Activated CD4-positive, alpha-beta T cell treated with anti-CD3 and anti-CD28 coated beads, Interleukin-2, Interleukin-4, amounts not matched to agents 100 ng/mL and 50 ng/mL, durations not matched to agents 16 hours and 8 hours (primary cell): ENCODE data around the gene FOXJ3.
A peak's percentile ranks its signal among the peaks of the same experiment; 100 is the strongest.

Experiments used
- DNase-seq: peaks from one replicate; pipeline ENCODE4 v3.0.0-alpha.2; 2020; ENCODE audit warnings: low spot score

Gene FOXJ3

GRCh38 chr1:42311138-42311537 is 23.9 kb downstream of the FOXJ3 start:
- no peak for DNase-seq

- DNase-seq, result no peak
Observed at GRCh38 chr1:42306977-42307376, 28.1 kb downstream of the FOXJ3 start.

- DNase-seq, result no peak
Observed at GRCh38 chr1:42305639-42306038, 29.4 kb downstream of the FOXJ3 start.

GRCh38 chr1:42302034-42302433 is 33.0 kb downstream of the FOXJ3 start:
- DNase-seq, result no peak

DNA sequence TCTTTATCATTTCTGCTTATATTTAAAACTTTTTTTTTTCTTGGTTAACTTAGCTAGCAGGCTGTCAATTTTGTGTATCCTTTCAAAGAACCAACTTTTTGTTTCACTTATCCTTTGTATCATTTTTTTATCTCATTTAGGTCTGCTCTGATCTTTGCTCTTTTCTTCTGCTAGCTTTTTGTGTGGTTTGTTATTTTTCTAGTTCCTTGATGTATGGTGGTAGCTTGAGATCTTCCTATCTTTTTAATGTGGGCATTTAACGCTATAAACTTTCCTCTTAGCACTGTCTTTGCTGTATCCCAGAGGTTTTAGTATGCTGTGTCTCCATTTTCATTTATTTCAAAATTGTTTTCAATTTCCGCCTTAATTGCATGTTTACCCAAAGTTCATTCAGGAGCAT is 36.5 kb downstream of the FOXJ3 start:
- no peak for DNase-seq

GRCh38 chr1:42295816-42296215 is 39.2 kb downstream of the FOXJ3 start:
- DNase-seq, result no peak

- no peak for DNase-seq
Observed at GRCh38 chr1:42290130-42290529, 44.9 kb downstream of the FOXJ3 start.

- no peak for DNase-seq
Observed at GRCh38 chr1:42288311-42288985, 46.6 kb downstream of the FOXJ3 start.

DNA sequence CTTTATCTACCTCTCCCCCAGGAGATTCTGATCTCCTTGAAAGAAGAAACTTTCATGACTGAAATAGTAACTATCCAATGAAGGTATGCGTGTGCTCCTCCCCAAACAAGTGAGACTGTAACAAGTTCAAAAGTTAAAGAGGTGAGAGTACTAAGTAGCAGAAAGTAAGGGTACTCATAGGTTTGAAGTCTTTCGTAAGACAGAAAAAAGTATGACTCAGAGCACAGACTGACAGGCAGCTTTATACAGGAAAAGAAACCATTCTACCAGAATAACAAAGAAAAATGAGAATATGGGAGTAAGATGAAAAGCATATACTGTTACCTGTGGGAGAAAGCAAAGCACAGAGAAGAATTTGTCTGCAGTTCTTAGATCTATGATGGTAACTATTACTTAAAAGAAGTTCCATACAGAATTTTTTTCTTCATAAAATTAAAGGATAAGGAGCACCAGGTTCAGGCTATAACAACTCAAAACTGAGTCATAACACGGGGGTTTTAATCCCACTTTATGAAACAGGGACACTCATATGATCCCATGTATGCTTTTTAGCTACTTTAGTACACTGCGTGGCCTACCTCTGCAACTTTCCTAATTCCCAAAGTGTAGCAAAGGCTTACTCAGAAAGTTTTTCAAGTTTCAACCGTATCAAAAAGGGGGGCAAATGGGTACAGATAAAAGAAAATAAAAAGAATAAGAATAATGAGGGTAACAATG is 52.0 kb downstream of the FOXJ3 start:
- peak; percentile 43 for DNase-seq

DNA sequence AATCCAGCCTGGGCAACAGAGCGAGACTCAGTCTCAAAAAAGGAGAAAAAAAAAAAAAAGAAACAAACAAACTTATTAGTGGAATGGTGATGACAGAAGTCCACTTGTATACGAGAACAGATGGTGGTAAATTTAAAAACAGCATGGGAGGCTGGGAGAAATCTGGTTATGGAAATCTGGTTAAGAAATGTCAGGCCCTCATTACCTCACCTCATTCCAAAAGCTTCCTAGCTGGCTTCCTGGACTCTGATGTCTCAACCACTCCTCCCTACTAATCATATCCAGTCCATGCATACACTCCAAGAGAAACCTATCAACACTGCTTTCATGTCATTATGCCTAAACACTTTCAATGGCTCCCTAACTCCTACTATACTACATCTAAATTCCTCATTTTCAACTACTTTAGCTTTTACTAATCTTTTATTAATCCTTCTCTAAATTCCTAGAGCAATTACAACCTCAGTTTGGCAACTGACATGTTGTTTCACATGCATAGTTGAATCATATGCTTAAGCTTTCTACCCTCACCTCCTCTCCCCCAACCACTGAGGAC is 52.9 kb downstream of the FOXJ3 start:
- DNase-seq, result no peak

- DNase-seq, result no peak
Observed at GRCh38 chr1:42280821-42281220, 54.2 kb downstream of the FOXJ3 start.

DNA sequence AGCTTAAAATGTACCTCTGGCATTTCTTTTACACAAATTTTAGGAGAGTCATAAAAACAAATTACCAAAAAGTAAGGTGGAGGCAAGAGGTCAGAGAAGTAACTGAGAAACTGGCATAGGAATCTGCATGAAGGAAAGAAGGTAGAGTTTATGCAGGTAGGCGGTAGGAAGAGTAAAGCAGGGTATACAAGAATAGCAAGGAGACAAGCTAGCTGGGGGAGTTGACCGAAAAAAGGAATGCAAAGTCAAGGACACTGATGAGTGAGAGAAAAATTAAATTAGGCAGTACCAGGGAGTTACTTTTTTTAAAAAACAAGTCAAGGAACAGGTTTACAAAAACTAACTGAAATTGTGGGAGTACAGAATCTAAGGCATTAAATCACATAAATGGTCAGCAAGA is 56.0 kb downstream of the FOXJ3 start:
- DNase-seq, result no peak

GRCh38 chr1:42272920-42273319 is 62.1 kb downstream of the FOXJ3 start:
- DNase-seq, result no peak

DNA sequence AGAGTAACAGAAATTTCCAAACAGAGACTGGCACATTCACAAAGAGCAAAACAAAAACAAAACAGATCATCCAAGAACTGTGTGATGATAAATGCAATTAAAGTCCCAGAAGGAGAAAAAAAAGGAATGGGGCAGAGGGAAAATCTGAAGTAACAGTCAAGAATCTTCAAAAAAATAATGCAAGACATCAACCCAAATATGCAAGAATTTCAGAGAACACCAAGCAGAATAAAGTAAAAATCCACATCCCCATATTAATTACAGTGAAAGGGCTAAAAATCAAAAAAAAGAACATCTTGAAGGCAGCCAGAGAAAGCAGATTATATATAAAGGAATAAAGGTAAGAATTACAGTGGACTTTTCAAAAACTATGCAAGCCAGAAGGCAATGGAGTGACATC is 67.1 kb downstream of the FOXJ3 start:
- DNase-seq, result no peak

DNA sequence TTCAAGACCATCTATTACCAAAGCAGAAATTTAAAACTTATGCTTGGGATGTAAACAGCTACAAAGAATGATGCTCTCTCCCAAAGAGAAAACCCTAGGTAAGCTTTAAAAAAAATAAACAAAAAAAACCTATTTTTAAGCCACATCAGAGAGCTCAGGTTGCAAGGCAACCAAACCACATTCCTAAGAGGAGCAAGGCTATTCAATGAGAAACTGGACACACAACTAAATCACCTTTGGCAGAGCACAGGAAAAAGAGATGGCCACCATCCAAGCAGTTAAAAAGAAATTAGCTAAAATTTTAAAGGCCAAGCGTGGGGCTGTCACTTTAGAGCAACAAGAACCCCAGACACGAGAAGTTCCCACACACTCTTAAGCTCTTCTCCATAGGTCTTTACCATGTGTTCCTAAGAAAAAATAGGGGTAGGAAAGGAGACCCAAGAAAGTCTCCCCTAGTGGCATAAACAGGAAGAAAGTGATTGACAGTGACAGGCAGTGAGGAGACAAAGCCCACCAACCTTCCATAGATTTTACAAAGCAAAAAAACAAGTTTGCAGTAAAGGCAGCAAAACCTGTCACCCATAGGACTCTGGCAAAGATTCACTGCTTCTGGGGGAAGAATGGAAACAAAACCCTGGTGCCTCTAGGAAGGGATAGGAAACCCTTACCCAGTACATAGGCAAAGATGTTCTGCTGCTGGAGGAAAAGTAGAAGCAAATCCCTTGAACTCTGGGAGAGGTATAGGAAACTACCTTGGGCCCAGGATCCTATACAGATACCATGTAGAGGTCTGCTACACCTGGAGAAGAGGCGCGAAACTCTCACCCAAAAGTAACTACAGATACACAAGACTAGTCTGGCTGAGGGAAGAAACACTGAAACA is 68.5 kb downstream of the FOXJ3 start:
- no peak for DNase-seq

DNA sequence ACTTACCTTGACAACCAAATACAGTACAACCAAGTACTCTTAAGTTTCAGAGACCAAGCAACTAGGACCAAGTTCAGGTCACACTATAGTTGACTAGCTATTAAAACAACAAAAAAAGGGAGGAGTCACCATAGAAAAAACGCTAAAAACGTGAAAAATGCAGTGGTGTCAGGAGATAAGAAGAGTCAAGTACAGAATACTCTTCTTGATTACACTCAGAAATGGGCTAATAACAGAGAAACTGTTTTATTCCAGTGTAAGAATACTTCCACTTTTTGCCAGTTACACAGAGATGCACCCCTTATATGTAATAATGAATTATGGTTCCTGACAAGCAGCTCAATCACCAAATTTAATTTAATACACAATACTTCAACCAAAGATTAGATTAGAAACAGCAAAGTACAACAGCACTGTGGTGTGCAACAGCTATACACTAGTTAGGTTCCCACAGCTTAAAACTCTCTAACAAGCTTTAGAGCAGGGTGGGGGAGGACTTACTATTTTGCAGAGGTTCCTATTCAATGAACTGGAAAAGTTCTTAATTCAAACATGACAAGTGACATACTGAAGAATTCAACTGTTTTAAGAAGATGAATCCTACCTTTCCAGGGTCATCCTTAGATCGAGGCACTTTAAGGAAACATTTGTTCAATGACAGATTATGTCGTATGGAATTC is 70.4 kb downstream of the FOXJ3 start:
- no peak for DNase-seq

GRCh38 chr1:42263019-42263418 is 72.0 kb downstream of the FOXJ3 start:
- no peak for DNase-seq

DNA sequence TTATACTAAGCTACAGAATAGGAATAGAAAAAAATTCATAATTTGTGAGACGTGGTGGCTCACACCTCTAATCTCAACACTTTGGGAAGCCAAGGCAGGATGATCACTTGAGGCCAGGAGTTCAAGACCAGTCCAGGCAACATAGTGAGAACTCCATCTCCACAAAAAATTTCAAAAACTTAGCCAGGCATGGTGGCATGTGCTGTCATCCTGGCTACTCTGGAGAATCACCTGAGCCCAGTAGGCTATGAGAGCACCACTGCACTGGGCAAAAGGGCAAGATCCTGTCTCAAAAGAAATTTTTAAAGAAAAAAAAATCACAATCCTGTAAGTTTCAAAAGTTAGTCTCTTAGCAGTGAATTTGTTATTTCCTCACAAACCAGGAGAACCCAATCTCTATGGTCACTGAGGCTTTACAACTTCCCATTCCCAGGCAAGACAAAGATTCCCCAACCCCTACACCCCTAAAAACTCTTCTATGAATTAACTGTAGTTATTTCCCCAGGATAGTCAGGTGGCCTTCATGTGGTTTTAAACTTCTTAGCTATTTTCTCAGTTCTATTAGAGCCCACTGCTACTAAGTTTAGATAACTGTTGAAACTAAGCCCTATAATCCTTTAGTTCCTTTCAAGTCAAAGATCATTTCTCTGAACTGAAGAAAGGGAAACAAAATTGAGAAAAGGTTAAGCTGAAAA is 74.5 kb downstream of the FOXJ3 start:
- DNase-seq, result no peak

- DNase-seq, result no peak
Observed at GRCh38 chr1:42259739-42260064, 75.3 kb downstream of the FOXJ3 start.

DNA sequence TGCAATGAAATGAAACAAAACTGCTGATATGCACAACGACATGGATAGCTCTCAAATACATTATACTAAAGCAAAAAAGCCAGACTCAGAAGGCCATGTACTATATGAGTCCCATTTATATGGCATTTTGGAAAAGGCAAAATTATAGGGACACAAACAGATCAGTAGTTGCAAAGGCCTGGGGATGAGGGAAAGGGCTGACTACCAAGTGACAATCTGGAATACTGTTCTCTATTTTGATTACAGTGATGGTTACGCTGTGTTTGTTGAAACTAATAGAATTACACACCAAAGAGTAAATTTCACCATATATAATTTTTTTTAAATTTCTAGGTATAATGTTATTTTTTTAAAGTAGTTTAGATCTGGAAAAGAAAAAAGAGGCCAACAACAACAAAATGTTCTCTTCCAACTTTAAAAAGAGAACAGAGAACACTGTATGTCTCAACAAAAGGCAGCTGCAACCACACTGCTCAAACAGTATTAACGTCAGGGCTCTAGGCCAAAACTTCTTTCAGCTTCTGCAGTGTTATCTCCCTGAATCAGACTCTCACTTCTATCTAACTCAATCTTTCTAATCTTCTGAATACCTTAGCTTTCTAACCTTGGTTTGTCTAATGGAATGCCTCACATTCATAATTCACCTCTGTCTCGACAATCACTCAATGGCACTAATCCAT is 75.8 kb downstream of the FOXJ3 start:
- no peak for DNase-seq

- no peak for DNase-seq
Observed at GRCh38 chr1:42258218-42258617, 76.8 kb downstream of the FOXJ3 start.
